ENCODE measurements around the gene SPDYE1. TPM values are rescaled to one million over a fixed set of nuclear protein-coding genes. Genes with fewer than 3 reads are reported as not detected.
A peak's percentile ranks its signal among the peaks of the same experiment; 100 is the strongest.

Gene SPDYE1
- total RNA-seq, 2 experiments from 2014 or later: not detected

DNA sequence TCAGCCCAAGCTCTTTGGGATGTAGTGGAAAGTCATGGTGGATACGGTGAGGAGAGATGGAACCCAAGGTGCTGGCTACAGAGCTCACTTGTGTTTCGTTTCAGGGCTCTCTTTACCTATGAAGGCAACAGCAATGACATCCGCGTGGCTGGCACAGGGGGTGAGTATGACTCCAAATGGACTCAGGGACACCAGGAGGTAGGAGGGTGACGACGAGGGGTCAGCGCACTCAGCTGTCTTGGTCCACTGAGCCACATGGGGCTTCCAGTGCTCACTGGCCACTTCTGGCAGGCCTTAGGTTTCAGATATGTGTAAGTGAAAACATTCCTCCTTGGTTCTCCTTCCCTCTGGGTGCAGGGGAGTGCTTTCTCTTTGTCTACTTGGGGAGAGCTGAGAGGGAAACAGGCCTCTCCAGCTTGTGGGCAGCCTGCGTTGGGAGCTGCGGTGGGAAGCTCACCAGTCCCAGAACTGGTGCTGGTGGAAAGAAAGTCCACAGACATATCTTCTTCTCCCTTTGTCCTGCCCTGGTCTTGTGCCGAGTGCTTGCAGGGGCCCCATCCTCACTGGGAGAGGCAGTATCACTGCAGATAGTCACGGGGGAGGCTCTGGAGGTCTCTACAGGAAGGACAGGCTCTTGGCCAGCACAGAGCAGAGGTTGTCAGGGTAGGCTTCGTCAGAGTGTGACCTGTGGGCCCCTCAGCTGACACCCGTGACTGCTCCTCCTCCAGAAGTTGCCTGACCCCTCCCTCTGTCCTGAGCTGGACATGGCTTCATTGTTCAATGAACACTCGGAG lies 52.6 kb downstream of the SPDYE1 start:
- ChIA-PET CTCF (no interaction called here), POLR2A (interaction anchor here (0.8 to 2.2 kb wide), 3 partner anchors 12 to 16 kb away, joined by 3 to 14 read pairs (median 8); partner anchors contain the start of gene PGAM2)
- DNase-seq: no peak
- H3K36me3 Mint-ChIP-seq (ENCODE audit: low read depth): peaks cover 66% of the 10 kb centered on the region
- intact Hi-C loops (cut with micrococcal nuclease): no loop called here
- peak overlapping the region; percentile 57 for H3K27ac Mint-ChIP-seq
- no peak for ATAC-seq
- TF ChIP-seq, protein P1, sequence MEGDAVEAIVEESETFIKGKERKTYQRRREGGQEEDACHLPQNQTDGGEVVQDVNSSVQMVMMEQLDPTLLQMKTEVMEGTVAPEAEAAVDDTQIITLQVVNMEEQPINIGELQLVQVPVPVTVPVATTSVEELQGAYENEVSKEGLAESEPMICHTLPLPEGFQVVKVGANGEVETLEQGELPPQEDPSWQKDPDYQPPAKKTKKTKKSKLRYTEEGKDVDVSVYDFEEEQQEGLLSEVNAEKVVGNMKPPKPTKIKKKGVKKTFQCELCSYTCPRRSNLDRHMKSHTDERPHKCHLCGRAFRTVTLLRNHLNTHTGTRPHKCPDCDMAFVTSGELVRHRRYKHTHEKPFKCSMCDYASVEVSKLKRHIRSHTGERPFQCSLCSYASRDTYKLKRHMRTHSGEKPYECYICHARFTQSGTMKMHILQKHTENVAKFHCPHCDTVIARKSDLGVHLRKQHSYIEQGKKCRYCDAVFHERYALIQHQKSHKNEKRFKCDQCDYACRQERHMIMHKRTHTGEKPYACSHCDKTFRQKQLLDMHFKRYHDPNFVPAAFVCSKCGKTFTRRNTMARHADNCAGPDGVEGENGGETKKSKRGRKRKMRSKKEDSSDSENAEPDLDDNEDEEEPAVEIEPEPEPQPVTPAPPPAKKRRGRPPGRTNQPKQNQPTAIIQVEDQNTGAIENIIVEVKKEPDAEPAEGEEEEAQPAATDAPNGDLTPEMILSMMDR (IDR thresholded peaks at IDR 0.05): no peak
- H3K4me1 Mint-ChIP-seq (ENCODE audit: low read depth): peaks cover 68% of the 10 kb centered on the region
- no peak overlapping the region for H3K4me3 Mint-ChIP-seq
- H3K9me3 Mint-ChIP-seq: no peaks in the 10 kb centered on the region
- H3K27me3 Mint-ChIP-seq: no peaks in the 10 kb centered on the region

DNA sequence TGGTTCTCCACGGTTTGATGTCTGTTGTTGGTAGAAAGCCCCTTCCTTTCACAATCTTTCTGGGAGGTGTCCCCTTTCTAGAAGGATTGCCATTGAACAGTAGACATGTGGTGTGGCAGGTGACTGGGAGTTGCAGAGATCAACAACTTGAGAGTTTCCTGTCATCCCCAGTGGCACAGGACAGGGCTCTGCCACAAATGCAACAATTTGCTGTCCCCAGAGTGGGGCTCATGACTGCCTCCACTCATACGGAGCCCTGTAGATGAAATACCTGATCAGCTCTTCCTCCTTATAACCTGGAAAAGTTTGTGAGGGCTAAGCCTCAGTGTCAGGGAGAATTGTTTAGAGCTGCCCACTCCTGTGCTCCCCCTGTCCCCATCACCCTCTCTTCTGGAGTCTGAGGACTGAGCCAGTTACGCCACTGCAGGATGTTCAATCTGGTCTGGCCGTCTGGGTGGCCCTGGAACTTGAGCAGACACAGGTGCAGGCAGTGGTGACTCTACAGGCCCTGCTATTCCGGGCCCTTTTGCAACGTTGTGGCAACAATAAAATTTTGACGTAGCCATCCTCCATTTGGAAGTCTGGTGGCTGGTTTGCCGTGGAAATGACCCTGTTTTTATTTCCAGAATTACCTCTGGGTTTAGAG lies 53.3 kb downstream of the SPDYE1 start:
- ChIA-PET CTCF (interaction anchor here (1.0 to 1.1 kb wide), 2 partner anchors 10 to 20 kb away, joined by 3 to 4 read pairs; no protein-coding TSS in a partner anchor), POLR2A (interaction anchor here (0.9 to 2.2 kb wide), 5 partner anchors 11 to 29 kb away, joined by 3 to 14 read pairs (median 6); partner anchors contain the start of gene PGAM2)
- Mint-ChIP-seq H3K9me3 (no peaks in the 10 kb centered on the region), H3K4me1 (ENCODE audit: low read depth) (peaks cover 62% of the 10 kb centered on the region), H3K36me3 (ENCODE audit: low read depth) (peaks cover 60% of the 10 kb centered on the region), H3K27me3 (no peaks in the 10 kb centered on the region), H3K27ac (peak overlapping the region; percentile 57), H3K4me3 (no peak overlapping the region)
- TF ChIP-seq, protein P1 (IDR thresholded peaks at IDR 0.05): no peak
- intact Hi-C loops (cut with micrococcal nuclease): no loop called here
- DNase-seq (no peak), ATAC-seq (no peak)

DNA sequence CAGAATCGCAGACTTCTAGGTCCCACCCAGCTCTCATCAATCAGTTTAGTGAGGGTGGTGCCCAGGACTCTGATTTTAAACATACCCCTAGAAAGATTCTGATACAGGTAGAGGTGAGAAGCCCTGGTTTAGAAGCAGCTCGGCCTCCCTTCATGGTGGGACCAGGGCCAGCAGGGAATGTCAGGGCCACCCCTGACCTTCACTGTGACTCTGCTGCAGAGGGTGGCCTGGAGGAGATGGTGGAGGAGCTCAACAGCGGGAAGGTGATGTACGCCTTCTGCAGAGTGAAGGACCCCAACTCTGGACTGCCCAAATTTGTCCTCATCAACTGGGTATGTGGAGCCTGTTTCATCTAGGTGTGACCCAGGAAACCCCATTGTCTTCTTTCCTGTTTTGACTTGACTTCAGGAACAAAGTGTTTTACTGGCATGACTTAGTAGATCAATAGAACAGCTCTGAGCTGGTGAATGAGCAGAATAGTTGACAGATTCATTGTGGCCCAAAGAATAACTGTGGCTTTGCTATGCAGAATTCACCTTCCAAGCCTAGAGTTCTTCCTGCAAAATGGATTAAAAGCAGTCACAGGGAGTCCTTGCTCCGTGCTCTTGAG lies 54.0 kb downstream of the SPDYE1 start:
- intact Hi-C loops (cut with micrococcal nuclease): no loop called here
- POLR2A ChIA-PET: interaction anchor here (0.8 to 2.2 kb wide), 5 partner anchors 10 to 29 kb away, joined by 3 to 8 read pairs (median 5); partner anchors contain the start of gene PGAM2
- DNase-seq: no peak
- CTCF ChIA-PET: interaction anchor here (0.8 to 1.1 kb wide), 3 partner anchors 9 to 19 kb away, joined by 3 to 4 read pairs (median 3); no protein-coding TSS in a partner anchor
- Mint-ChIP-seq H3K36me3 (ENCODE audit: low read depth) (peaks cover 53% of the 10 kb centered on the region), H3K4me1 (ENCODE audit: low read depth) (peaks cover 57% of the 10 kb centered on the region), H3K4me3 (no peak overlapping the region), H3K27me3 (no peaks in the 10 kb centered on the region), H3K9me3 (no peaks in the 10 kb centered on the region), H3K27ac (peak overlapping the region; percentile 57)
- TF ChIP-seq, protein P1 (IDR thresholded peaks at IDR 0.05): no peak
- no peak for ATAC-seq

- intact Hi-C loops (cut with micrococcal nuclease): no loop called here
- Mint-ChIP-seq H3K4me3 (no peak overlapping the region), H3K9me3 (no peaks in the 10 kb centered on the region), H3K27ac (no peak overlapping the region), H3K36me3 (ENCODE audit: low read depth) (peaks cover 55% of the 10 kb centered on the region), H3K27me3 (no peaks in the 10 kb centered on the region), H3K4me1 (ENCODE audit: low read depth) (peaks cover 51% of the 10 kb centered on the region)
- ATAC-seq: no peak
- ChIA-PET POLR2A (interaction anchor here (0.9 to 1.7 kb wide), 4 partner anchors 8 to 52 kb away, joined by 3 to 6 read pairs (median 4); partner anchors contain the start of gene PGAM2), CTCF (interaction anchor here (0.6 to 1.4 kb wide), 3 partner anchors 13 to 95 kb away, joined by 3 read pairs; partner anchors contain the start of gene PGAM2)
- TF ChIP-seq, protein P1 (IDR thresholded peaks at IDR 0.05): no peak
- DNase-seq: no peak
Observed at GRCh38 chr7:44052771-44053365, 55.2 kb downstream of the SPDYE1 start.

Data from activated CD8-positive, alpha-beta T cell treated with anti-CD3 and anti-CD28 coated beads for 36 hours (primary cell).